ENCODE measurements around the gene CSNK2A1. TPM values are rescaled to one million over a fixed set of nuclear protein-coding genes. Genes with fewer than 3 reads are reported as not detected.
"Not testable (repeated sequence)": the region's sequence is repeated elsewhere in the genome, so short reads cannot be mapped to it uniquely, and the experiment has no call there.

Gene CSNK2A1
- polyA plus RNA-seq, 5 donors = 103 to 163 (median 140) TPM

- peak; percentile 76 to 85 for DNase-seq
These were observed 47.4 kb downstream of the CSNK2A1 start for GRCh38 chr20:496126-496696.

GRCh38 chr20:492159-492558 is 51.4 kb downstream of the CSNK2A1 start:
- no peak for DNase-seq

GRCh38 chr20:487655-488054 is 55.9 kb downstream of the CSNK2A1 start:
- DNase-seq = no peak

- DNase-seq = no peak
These were observed 59.6 kb downstream of the CSNK2A1 start for GRCh38 chr20:483815-484644.

GRCh38 chr20:481167-481566 is 62.4 kb downstream of the CSNK2A1 start:
- DNase-seq = no peak

- DNase-seq = no peak
These were observed 63.5 kb downstream of the CSNK2A1 start for GRCh38 chr20:480044-480443.

GRCh38 chr20:479487-479886 is 64.1 kb downstream of the CSNK2A1 start:
- DNase-seq = no peak

GRCh38 chr20:478949-479429 is 64.6 kb downstream of the CSNK2A1 start:
- peak; percentile 36 to 53 for DNase-seq

- DNase-seq = peak; percentile 18 to 20
These were observed 65.3 kb downstream of the CSNK2A1 start for GRCh38 chr20:478010-478948.

GRCh38 chr20:476561-477249 is 66.9 kb downstream of the CSNK2A1 start:
- not testable (repeated sequence) for DNase-seq

GRCh38 chr20:475463-476357 is 67.9 kb downstream of the CSNK2A1 start:
- no peak for DNase-seq

GRCh38 chr20:474581-474980 is 69.0 kb downstream of the CSNK2A1 start:
- DNase-seq = no peak

- no peak for DNase-seq
These were observed 70.7 kb downstream of the CSNK2A1 start for GRCh38 chr20:472889-473292.

- no peak for DNase-seq
These were observed 71.3 kb downstream of the CSNK2A1 start for GRCh38 chr20:472137-472846.

- no peak for DNase-seq
These were observed 73.7 kb downstream of the CSNK2A1 start for GRCh38 chr20:469746-470490.

- DNase-seq = no peak
These were observed 75.8 kb downstream of the CSNK2A1 start for GRCh38 chr20:467755-468154.

- DNase-seq = peak; percentile 88 to 89
These were observed 81.2 kb downstream of the CSNK2A1 start, which contains the start of gene TBC1D20 for GRCh38 chr20:462199-462991. Gene TBC1D20, minus strand, starts transcription at chr20:462533. Its CDS starts 128 bp downstream, at chr20:462405.
